Body of pancreas (tissue), 4 donors: Measurements from ENCODE around the gene ZNF213. TPM values are rescaled to one million over a fixed set of nuclear protein-coding genes. Genes with fewer than 3 reads are reported as not detected.

Experiments used
- ATAC-seq: fragments of 150-250 bp; one replicate; pipeline ENCODE4 v1.9.1; 2016
- DNase-seq, 4 donors: peaks; one replicate each; pipeline ENCODE4 v3.0.0-alpha.2; 2019
- H3K27ac ChIP-seq, 4 donors: fragments of 200-600 bp; sonication (generic); 1 replicate in 3 of 4; 2 replicates in 1 of 4; pipeline versions ENCODE4 v1.5.1 to v1.6.1; 2016 to 2019; ENCODE audit warnings: mild to moderate bottlenecking in 1 of 4, mixed read lengths in 1 of 4, moderate library complexity in 1 of 4
- H3K27me3 ChIP-seq, 2 donors: fragments of 200-600 bp; sonication (generic); one replicate each; pipeline ENCODE4 v1.6.0; 2016; ENCODE audit warnings: mild to moderate bottlenecking in 1 of 2
- H3K36me3 ChIP-seq, 2 donors: fragments of 200-600 bp; sonication (generic); replicated peaks in 1 of 2; 2 replicates each; pipeline ENCODE4 v1.5.1; 2016; ENCODE audit warnings: low read depth in 2 of 2; ENCODE audit not compliant: insufficient read depth in 1 of 2
- H3K4me1 ChIP-seq: fragments of 200-600 bp; sonication (generic); one replicate; pipeline ENCODE4 v1.6.0; 2016
- H3K4me3 ChIP-seq, 2 donors: fragments of 200-600 bp; sonication (generic); 1 replicate in 1 of 2; 2 replicates in 1 of 2; pipeline ENCODE4 v1.5.1; 2016 to 2019
- H3K9me3 ChIP-seq, 3 donors: fragments of 200-600 bp; sonication (generic); 1 replicate in 2 of 3; 2 replicates in 1 of 3; pipeline ENCODE4 v1.5.1; 2016
- CTCF ChIP-seq, 7 experiments: fragments of 450-650 bp in 4 of 7; fragments of 200-600 bp in 3 of 7; sonication (generic) in 3 of 7; IDR thresholded peaks; one replicate each; pipeline ENCODE4 v1.5.1; 2016 to 2019; ENCODE audit warnings: antibody characterized with exemption in 7 of 7
- POLR2A ChIP-seq, 3 donors: fragments of 450-650 bp; IDR thresholded peaks; one replicate each; pipeline ENCODE4 v1.6.1; 2016; ENCODE audit warnings: antibody characterized with exemption in 3 of 3, mild to moderate bottlenecking in 2 of 3
- WGBS, 2 donors: methylation state at CpG; one replicate each; pipeline ENCODE4 v1.1.5; 2017; 5-methylcytosine and 5-hydroxymethylcytosine counted together
- intact Hi-C: fragments of 100-400 bp; cut with DNase I; formaldehyde crosslinking; loops from one replicate; pipeline ENCODE4 v1.15.1; 2023
- total RNA-seq, 2 donors: library from RNA; depleted of rRNA; stranded (reverse); fragments of >200 nt; gene quantifications; one replicate each; pipeline ENCODE4 v1.1.0, GENCODE V29; 2016

Gene ZNF213
- total RNA-seq, 2 donors from 2014 or later: 12.5 to 21.4 TPM

- peaks cover 13% of the 10 kb centered on the region for H3K4me1 ChIP-seq
- H3K27ac ChIP-seq: no peak overlapping the region
- intact Hi-C loops: no loop called here
- H3K36me3 ChIP-seq: peaks cover 0 to 14% of the 10 kb centered on the region in 2 donors
- WGBS, 2 donors: 93 to 95% methylated on average over 32 to 56 of the region's 69 CpGs
- no peaks in the 10 kb centered on the region for H3K27me3 ChIP-seq
- H3K9me3 ChIP-seq: no peaks in the 10 kb centered on the region
- TF ChIP-seq CTCF (IDR thresholded peaks at IDR 0.05): no peak
- TF ChIP-seq POLR2A (IDR thresholded peaks at IDR 0.05): no peak
- DNase-seq (no peak), ATAC-seq (no peak)
- H3K4me3 ChIP-seq: no peak overlapping the region
Measured at GRCh38 chr16:3140603-3141427, 6.0 kb downstream of the ZNF213 start.

GRCh38 chr16:3141781-3142311, 7.0 kb downstream of the ZNF213 start:
- peaks cover 0 to 14% of the 10 kb centered on the region in 2 donors for H3K36me3 ChIP-seq
- 92 to 94% methylated on average over 19 to 23 of the region's 23 CpGs for WGBS, 2 donors
- no peak overlapping the region for H3K4me3 ChIP-seq
- DNase-seq (no peak), ATAC-seq (no peak)
- H3K27ac ChIP-seq: no peak overlapping the region
- H3K9me3 ChIP-seq: no peaks in the 10 kb centered on the region
- H3K4me1 ChIP-seq: peaks cover 4% of the 10 kb centered on the region
- no peaks in the 10 kb centered on the region for H3K27me3 ChIP-seq
- TF ChIP-seq POLR2A (IDR thresholded peaks at IDR 0.05) (no peak), CTCF (IDR thresholded peaks at IDR 0.05) (no peak)
- intact Hi-C loops: no loop called here

- H3K4me3 ChIP-seq: no peak overlapping the region
- no peaks in the 10 kb centered on the region for H3K9me3 ChIP-seq
- 91 to 97% methylated on average over 22 of the region's 22 CpGs for WGBS, 2 donors
- H3K27ac ChIP-seq: no peak overlapping the region
- DNase-seq (no peak), ATAC-seq (no peak)
- TF ChIP-seq CTCF (IDR thresholded peaks at IDR 0.05): no peak
- no peak for TF ChIP-seq POLR2A (IDR thresholded peaks at IDR 0.05)
- peaks cover 0 to 14% of the 10 kb centered on the region in 2 donors for H3K36me3 ChIP-seq
- intact Hi-C loops: no loop called here
- H3K27me3 ChIP-seq: no peaks in the 10 kb centered on the region
- no peaks in the 10 kb centered on the region for H3K4me1 ChIP-seq
Measured at GRCh38 chr16:3142327-3142726, 7.5 kb downstream of the ZNF213 start.

- intact Hi-C loops: no loop called here
- DNase-seq (no peak), ATAC-seq (no peak)
- H3K27ac ChIP-seq: no peak overlapping the region
- peaks cover 0 to 14% of the 10 kb centered on the region in 2 donors for H3K36me3 ChIP-seq
- 85 to 93% methylated on average over 8 to 13 of the region's 13 CpGs for WGBS, 2 donors
- H3K27me3 ChIP-seq: no peaks in the 10 kb centered on the region
- no peak overlapping the region for H3K4me3 ChIP-seq
- no peaks in the 10 kb centered on the region for H3K9me3 ChIP-seq
- H3K4me1 ChIP-seq: no peaks in the 10 kb centered on the region
- TF ChIP-seq CTCF (IDR thresholded peaks at IDR 0.05) (no peak), POLR2A (IDR thresholded peaks at IDR 0.05) (no peak)
Measured at GRCh38 chr16:3142770-3143169, 7.9 kb downstream of the ZNF213 start.
